Hepatocyte (in vitro differentiated cells): ENCODE measurements around the gene MAN1C1.

Source experiments
- EZH2 ChIP-seq: fragments of 200-600 bp; sonication (generic); IDR thresholded peaks from 2 replicates; pipeline ENCODE4 v1.6.1; 2016; ENCODE audit warnings: antibody characterized with exemption, mild to moderate bottlenecking, borderline replicate concordance
- EZH2phosphoT487 ChIP-seq: fragments of 200-600 bp; sonication (generic); IDR thresholded peaks from one replicate; pipeline ENCODE4 v1.6.1; 2018; ENCODE audit warnings: antibody characterized with exemption, mild to moderate bottlenecking, low read depth, moderate library complexity; ENCODE audit not compliant: unreplicated experiment, severe bottlenecking
- TF ChIP-seq, protein P1 (sequence below): fragments of 200-600 bp; sonication (generic); IDR thresholded peaks from 2 replicates; pipeline ENCODE4 v1.5.1; 2016; ENCODE audit warnings: antibody characterized with exemption, mild to moderate bottlenecking; ENCODE audit not compliant: poor library complexity

DNA sequence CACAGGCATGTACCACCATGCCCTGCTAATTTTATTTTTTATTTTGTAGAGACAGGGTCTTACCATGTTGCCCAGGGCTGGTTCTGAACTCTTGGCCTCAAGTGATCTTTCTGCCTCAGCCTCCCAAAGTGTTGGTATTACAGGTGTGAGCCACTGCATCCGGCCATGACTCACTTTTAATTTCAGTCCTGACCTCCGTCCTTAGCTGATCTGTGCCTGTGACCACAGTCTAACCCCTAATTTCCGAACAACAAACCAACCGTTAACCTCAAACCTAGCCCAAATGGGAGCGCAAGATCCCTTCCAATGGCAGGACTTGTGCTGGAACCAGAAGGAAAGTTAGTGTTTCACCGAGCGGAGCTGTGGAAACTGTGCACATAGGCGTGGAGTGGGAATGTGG lies 29.3 kb upstream of the MAN1C1 start:
- no peak for TF ChIP-seq EZH2
- TF ChIP-seq, protein P1, sequence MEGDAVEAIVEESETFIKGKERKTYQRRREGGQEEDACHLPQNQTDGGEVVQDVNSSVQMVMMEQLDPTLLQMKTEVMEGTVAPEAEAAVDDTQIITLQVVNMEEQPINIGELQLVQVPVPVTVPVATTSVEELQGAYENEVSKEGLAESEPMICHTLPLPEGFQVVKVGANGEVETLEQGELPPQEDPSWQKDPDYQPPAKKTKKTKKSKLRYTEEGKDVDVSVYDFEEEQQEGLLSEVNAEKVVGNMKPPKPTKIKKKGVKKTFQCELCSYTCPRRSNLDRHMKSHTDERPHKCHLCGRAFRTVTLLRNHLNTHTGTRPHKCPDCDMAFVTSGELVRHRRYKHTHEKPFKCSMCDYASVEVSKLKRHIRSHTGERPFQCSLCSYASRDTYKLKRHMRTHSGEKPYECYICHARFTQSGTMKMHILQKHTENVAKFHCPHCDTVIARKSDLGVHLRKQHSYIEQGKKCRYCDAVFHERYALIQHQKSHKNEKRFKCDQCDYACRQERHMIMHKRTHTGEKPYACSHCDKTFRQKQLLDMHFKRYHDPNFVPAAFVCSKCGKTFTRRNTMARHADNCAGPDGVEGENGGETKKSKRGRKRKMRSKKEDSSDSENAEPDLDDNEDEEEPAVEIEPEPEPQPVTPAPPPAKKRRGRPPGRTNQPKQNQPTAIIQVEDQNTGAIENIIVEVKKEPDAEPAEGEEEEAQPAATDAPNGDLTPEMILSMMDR = no peak
- no peak for TF ChIP-seq EZH2phosphoT487
